Endothelial cell of umbilical vein (primary cell): ENCODE results near the gene PDCD2L. TPM values are rescaled to one million over a fixed set of nuclear protein-coding genes. Genes with fewer than 3 reads are reported as not detected.

Source experiments
- BruUV-seq: library from RNA; stranded (reverse); fragments of 400-500 nt; replicated peaks from 2 replicates; lab custom pipeline; 2021; lab: Mats Ljungman, UMichigan
- CTCF ChIA-PET: fragments of 300-600, 350-600 bp; sonication (Branson Sonifier 250); formaldehyde crosslinking; loops from one replicate; lab custom pipeline; 2021; ENCODE audit warnings: antibody characterized with exemption, inconsistent platforms; lab: Charles Lee
- POLR2A ChIA-PET: fragments of 300-600, 350-600 bp; sonication (Branson Sonifier 250); formaldehyde crosslinking; loops from one replicate; lab custom pipeline; 2021; ENCODE audit warnings: antibody characterized with exemption, inconsistent platforms; lab: Charles Lee
- DNase-seq: peaks from one replicate; pipeline ENCODE4 v3.0.0-alpha.2; 2011; ENCODE audit warnings: low read depth, low spot score
- FAIRE-seq: peaks from 2 replicates; lab custom pipeline; 2011; peaks lifted over from hg19 to GRCh38; lab: Jason Lieb, UNC
- H2AFZ ChIP-seq: 2 replicates; pipeline ENCODE4 v1.6.0; 2012; ENCODE audit warnings: low read depth, low read length, control low read depth, inconsistent platforms
- H3K27ac ChIP-seq: 2 replicates; pipeline ENCODE4 v1.5.1; 2011; ENCODE audit warnings: low read depth, mild to moderate bottlenecking, control low read depth, low read length, moderate library complexity; ENCODE audit not compliant: insufficient read depth
- H3K27me3 ChIP-seq, 2 experiments: 2 replicates each; pipeline versions ENCODE4 v1.6.0 to v1.6.1; 2011; ENCODE audit warnings: low read length in 2 of 2, mixed read lengths in 1 of 2; ENCODE audit not compliant: control insufficient read depth in 2 of 2, insufficient read depth in 2 of 2
- H3K36me3 ChIP-seq, 2 experiments: 2 replicates in 1 of 2; 3 replicates in 1 of 2; pipeline ENCODE4 v1.5.1; 2011; ENCODE audit warnings: low read length in 2 of 2, mild to moderate bottlenecking in 1 of 2, moderate library complexity in 1 of 2; ENCODE audit not compliant: control insufficient read depth in 2 of 2, insufficient read depth in 2 of 2; ENCODE audit errors: extremely low read depth in 1 of 2
- H3K4me1 ChIP-seq: 3 replicates; pipeline ENCODE4 v1.5.1; 2011; ENCODE audit warnings: mild to moderate bottlenecking, low read length; ENCODE audit not compliant: control insufficient read depth, insufficient read depth; ENCODE audit errors: extremely low read depth
- H3K4me2 ChIP-seq: 2 replicates; pipeline ENCODE4 v1.6.1; 2011; ENCODE audit warnings: low read length, control low read depth, mixed read lengths; ENCODE audit not compliant: insufficient read depth
- H3K4me3 ChIP-seq, 3 experiments: fragments of 200-600 bp in 1 of 3; sonication (generic), shearing (Covaris generic) in 1 of 3; replicated peaks in 1 of 3; 2 replicates each; pipeline ENCODE4 v1.5.1; 2011 to 2016; ENCODE audit warnings: control low read depth in 3 of 3, low read length in 3 of 3, mild to moderate bottlenecking in 2 of 3, inconsistent platforms in 1 of 3, low read depth in 1 of 3, moderate library complexity in 1 of 3; ENCODE audit not compliant: insufficient read depth in 1 of 3
- H3K79me2 ChIP-seq: 2 replicates; pipeline ENCODE4 v1.6.0; 2012; ENCODE audit warnings: low read length, inconsistent platforms; ENCODE audit not compliant: control insufficient read depth, insufficient read depth
- H3K9ac ChIP-seq: replicated peaks from 2 replicates; pipeline ENCODE3; 2011; ENCODE audit warnings: low read length, control low read depth; ENCODE audit not compliant: insufficient read depth; ENCODE audit errors: extremely low read depth
- H3K9me1 ChIP-seq: replicated peaks from 3 replicates; pipeline ENCODE4 v1.6.0; 2011; ENCODE audit warnings: mild to moderate bottlenecking, low read length; ENCODE audit not compliant: control insufficient read depth, insufficient read depth; ENCODE audit errors: extremely low read depth
- H3K9me3 ChIP-seq: replicated peaks from 2 replicates; pipeline ENCODE4 v1.5.1; 2012; ENCODE audit warnings: low read length, inconsistent platforms; ENCODE audit not compliant: control insufficient read depth, insufficient read depth
- H4K20me1 ChIP-seq: replicated peaks from 2 replicates; pipeline ENCODE3; 2011; ENCODE audit warnings: mild to moderate bottlenecking, low read length; ENCODE audit not compliant: control insufficient read depth, insufficient read depth; ENCODE audit errors: extremely low read depth
- EZH2 ChIP-seq: IDR thresholded peaks from 2 replicates; pipeline ENCODE4 v1.6.1; 2012; ENCODE audit warnings: borderline replicate concordance, low read depth, mild to moderate bottlenecking, moderate library complexity, low read length, inconsistent platforms; ENCODE audit not compliant: severe bottlenecking
- FOS ChIP-seq: IDR thresholded peaks from 2 replicates; pipeline ENCODE4 v1.6.1; 2011; ENCODE audit warnings: mild to moderate bottlenecking, low read length, moderate library complexity, borderline replicate concordance; ENCODE audit not compliant: insufficient read depth
- GATA2 ChIP-seq: IDR thresholded peaks from 2 replicates; pipeline ENCODE4 v1.7.0; 2011; ENCODE audit warnings: low read depth, mild to moderate bottlenecking, moderate library complexity, mixed read lengths, low read length; ENCODE audit not compliant: insufficient read length, insufficient read depth
- JUN ChIP-seq: IDR thresholded peaks from 2 replicates; pipeline ENCODE4 v1.6.1; 2011; ENCODE audit warnings: borderline replicate concordance, low read depth; ENCODE audit not compliant: insufficient read length, insufficient read depth
- MYC ChIP-seq: IDR thresholded peaks from one replicate; pipeline ENCODE4 v1.6.1; 2011; ENCODE audit warnings: mild to moderate bottlenecking, low read depth, low read length
- POLR2A ChIP-seq: IDR thresholded peaks from 2 replicates; pipeline ENCODE4 v1.6.1; 2012; ENCODE audit warnings: low read depth, mild to moderate bottlenecking, control low read depth, low read length
- POLR2AphosphoS5 ChIP-seq: IDR thresholded peaks from 2 replicates; pipeline ENCODE4 v1.6.1; 2012; ENCODE audit warnings: low read depth, mild to moderate bottlenecking, control low read depth, low read length, moderate library complexity; ENCODE audit not compliant: insufficient read depth
- dilution Hi-C: fragments of 300-500 bp; cut with MboI; formaldehyde crosslinking; loops from one replicate; pipeline ENCODE4 v1.15.0; 2019; ENCODE audit warnings: low sequenced_read_pairs; ENCODE audit not compliant: extremely low pct_ligation_motif_present
- intact Hi-C: fragments of 100-400 bp; cut with micrococcal nuclease; formaldehyde crosslinking; loops from one replicate; pipeline ENCODE4 v1.10.0; 2022
- polyA plus RNA-seq, 4 experiments: library from polyadenylated mRNA; depleted of rRNA in 3 of 4; stranded (reverse) in 3 of 4; unstranded in 1 of 4; fragments of >200 nt; gene quantifications; 2 replicates each; pipeline versions ENCODE4 v1.2.1 to v1.2.3, GENCODE V29; 2011 to 2012; ENCODE audit warnings: missing spikeins in 1 of 4
- total RNA-seq: library from RNA; stranded (reverse); gene quantifications from 2 replicates; pipeline ENCODE4 v1.2.3, GENCODE V29; 2021
- TF ChIP-seq, protein P1 (sequence below), 2 donors: IDR thresholded peaks; 1 replicate in 1 of 2; 2 replicates in 1 of 2; pipeline ENCODE4 v1.5.1; 2011; ENCODE audit warnings: low read length in 2 of 2, mild to moderate bottlenecking in 2 of 2, moderate library complexity in 2 of 2, control low read depth in 1 of 2, inconsistent platforms in 1 of 2, low read depth in 1 of 2; ENCODE audit not compliant: insufficient read depth in 1 of 2; ENCODE audit errors: extremely low read depth in 1 of 2
- TF ChIP-seq, protein P2 (sequence below): IDR thresholded peaks from 2 replicates; pipeline ENCODE4 v1.6.1; 2011; ENCODE audit not compliant: insufficient read depth, insufficient read length

The PDCD2L gene
- total and polyA plus RNA-seq, 2 donors (not counting 3 experiments of a cell fraction or from before 2014, with no cell fraction given): 12.4 to 20.3 TPM

DNA sequence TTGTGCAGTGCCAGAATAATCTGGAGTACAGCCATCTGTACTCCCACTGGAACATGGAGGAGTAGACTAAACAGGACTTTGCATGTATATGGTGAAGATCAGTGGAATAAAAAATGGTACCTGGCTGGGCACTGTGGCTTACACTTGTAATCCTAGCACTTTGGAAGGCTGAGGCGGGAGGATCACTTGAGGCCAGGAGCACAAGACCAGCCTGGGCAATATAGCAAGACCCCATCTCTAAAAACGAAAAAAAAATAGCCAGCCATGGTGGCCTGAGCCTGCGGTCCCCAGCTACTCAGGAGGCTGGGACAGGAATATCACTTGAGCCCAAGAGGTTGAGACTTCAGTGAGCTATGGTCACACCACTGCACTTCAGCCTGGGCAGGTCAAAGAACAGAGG, 44.0 kb downstream of the PDCD2L start:
- Histone ChIP-seq H3K9ac (no peak overlapping the region), H4K20me1 (no peaks in the 10 kb centered on the region), H3K36me3 (peaks cover 27 to 30% of the 10 kb centered on the region in 2 experiments), H3K79me2 (peaks cover 11% of the 10 kb centered on the region), H3K4me2 (no peak overlapping the region), H3K27ac (no peak overlapping the region), H3K4me1 (no peaks in the 10 kb centered on the region), H2AFZ (no peak overlapping the region), H3K27me3 (no peaks in the 10 kb centered on the region), H3K4me3 (no peak overlapping the region), H3K9me1 (no peaks in the 10 kb centered on the region), H3K9me3 (no peaks in the 10 kb centered on the region)
- dilution Hi-C loops: no loop called here
- POLR2A ChIA-PET: no interaction called here
- intact Hi-C loops: no loop called here
- FAIRE-seq (no peak), DNase-seq (no peak)
- TF ChIP-seq EZH2 (no peak), POLR2A (no peak), JUN (no peak), GATA2 (no peak), POLR2AphosphoS5 (no peak), MYC (no peak), FOS (no peak)
- TF ChIP-seq, protein P1, sequence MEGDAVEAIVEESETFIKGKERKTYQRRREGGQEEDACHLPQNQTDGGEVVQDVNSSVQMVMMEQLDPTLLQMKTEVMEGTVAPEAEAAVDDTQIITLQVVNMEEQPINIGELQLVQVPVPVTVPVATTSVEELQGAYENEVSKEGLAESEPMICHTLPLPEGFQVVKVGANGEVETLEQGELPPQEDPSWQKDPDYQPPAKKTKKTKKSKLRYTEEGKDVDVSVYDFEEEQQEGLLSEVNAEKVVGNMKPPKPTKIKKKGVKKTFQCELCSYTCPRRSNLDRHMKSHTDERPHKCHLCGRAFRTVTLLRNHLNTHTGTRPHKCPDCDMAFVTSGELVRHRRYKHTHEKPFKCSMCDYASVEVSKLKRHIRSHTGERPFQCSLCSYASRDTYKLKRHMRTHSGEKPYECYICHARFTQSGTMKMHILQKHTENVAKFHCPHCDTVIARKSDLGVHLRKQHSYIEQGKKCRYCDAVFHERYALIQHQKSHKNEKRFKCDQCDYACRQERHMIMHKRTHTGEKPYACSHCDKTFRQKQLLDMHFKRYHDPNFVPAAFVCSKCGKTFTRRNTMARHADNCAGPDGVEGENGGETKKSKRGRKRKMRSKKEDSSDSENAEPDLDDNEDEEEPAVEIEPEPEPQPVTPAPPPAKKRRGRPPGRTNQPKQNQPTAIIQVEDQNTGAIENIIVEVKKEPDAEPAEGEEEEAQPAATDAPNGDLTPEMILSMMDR (IDR thresholded peaks at IDR 0.05; ENCODE audit: extremely low read depth in 1 of 2, insufficient read depth in 1 of 2, low read depth in 1 of 2, low read length in 2 of 2): no peak
- TF ChIP-seq, protein P2, sequence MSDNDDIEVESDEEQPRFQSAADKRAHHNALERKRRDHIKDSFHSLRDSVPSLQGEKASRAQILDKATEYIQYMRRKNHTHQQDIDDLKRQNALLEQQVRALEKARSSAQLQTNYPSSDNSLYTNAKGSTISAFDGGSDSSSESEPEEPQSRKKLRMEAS: no peak
- BruUV-seq: no TSS peak
- CTCF ChIA-PET: no interaction called here
